ENCODE results near the gene ACOT13.
A peak's percentile ranks its signal among the peaks of the same experiment; 100 is the strongest.
"Not testable (repeated sequence)": the region's sequence is repeated elsewhere in the genome, so short reads cannot be mapped to it uniquely, and the experiment has no call there.

ACOT13 gene

DNA sequence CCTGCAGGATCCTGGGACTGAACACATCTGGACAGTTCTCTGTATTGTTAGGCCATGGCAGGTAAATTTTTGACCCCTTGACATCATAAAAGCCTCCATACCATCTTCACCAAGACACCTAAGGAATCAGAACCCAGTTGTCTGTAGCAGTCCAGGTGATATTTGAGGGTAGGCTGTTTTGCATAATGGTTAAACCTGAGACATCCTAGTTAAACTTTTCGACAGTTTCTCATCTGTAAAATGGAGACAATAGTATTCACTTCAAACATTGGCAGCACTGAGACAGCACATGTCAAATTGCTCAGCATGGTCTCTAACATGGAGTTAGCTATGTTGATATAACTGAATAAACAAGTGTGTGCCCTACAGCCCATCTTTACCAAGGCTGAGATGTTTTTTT is 27.3 kb downstream of the ACOT13 start:
- no peak for DNase-seq

- not testable (repeated sequence) for DNase-seq
Observed at GRCh38 chr6:24695635-24696034, 28.8 kb downstream of the ACOT13 start.

DNA sequence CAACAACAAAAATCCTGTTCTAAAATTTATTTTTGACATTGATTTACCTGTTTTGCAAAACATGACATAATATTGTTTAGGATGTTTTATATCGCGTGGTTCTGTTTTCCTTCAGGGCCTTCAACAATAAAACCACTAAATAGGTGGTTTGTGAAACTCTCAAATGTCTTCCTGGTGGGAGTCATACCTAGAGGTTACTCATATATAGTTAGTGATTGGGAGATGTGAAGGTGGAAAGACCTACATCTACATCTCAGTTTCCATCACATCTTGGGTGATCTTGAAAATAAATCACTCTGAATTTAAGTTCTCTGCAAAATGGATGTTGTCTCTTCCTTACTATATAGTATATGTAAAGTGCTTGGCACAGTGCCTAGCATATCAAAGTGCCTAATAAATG is 29.2 kb downstream of the ACOT13 start:
- no peak for DNase-seq

- no peak for DNase-seq
Observed at GRCh38 chr6:24699521-24700359, 32.9 kb downstream of the ACOT13 start.

- no peak for DNase-seq
Observed at GRCh38 chr6:24702720-24703282, 35.9 kb downstream of the ACOT13 start.

DNA sequence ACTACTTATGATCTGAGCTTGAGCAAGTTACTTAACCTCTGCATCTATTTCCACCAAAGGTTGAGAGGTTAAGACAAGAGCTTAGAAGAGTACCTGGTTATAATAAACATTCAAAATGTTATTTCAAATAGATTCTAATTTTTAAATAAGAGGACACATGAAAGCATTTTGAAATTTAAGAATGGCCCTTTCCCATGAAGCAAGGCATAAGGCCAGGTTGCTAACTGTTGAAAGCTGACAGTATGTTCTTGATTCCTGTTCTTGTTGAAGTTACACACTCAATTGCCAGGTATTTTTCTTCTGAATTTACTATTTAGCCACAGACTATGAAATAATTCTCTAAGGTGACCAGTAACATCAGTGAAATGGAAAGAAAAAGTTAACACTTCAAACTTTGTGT is 37.6 kb downstream of the ACOT13 start:
- no peak for DNase-seq

GRCh38 chr6:24708612-24709011 is 41.7 kb downstream of the ACOT13 start:
- no peak for DNase-seq

GRCh38 chr6:24709014-24709711 is 42.3 kb downstream of the ACOT13 start:
- no peak for DNase-seq

GRCh38 chr6:24710519-24711303 is 43.8 kb downstream of the ACOT13 start:
- DNase-seq, result no peak

GRCh38 chr6:24716602-24717148 is 49.8 kb downstream of the ACOT13 start:
- not testable (repeated sequence) for DNase-seq

DNA sequence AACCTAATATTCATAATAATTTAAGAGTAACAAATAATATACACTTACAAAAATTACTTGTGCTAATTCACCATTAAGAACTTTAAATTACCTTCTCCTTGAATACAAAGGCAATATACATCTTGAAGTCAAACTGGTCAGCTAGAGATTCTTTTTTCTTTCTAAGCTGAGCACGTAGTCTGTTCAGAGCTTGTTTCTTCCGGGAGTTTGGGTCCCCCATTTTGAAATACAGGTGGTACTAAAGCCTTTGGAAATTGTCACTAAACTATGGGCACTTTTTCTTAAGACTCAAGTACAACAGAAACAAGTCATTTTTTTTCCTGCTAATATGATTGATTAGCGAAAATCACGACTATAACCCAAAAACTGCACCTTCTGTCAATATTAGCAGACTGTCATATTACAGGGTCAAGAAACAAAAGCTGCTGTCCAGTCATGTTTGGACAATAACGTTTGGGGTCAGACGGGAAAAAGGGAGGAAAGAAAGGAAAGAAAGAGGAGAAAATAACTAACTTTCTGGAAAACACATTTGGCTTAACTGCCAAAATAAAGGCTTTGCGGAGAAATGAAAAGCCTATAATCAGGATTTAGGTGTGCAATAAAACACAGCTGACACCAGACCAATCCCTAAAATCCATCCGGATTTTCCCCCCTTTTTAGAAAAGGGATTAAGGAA is 51.7 kb downstream of the ACOT13 start:
- DNase-seq, result no peak

- DNase-seq, result peak; percentile 50
Observed at GRCh38 chr6:24719125-24719971, 52.5 kb downstream of the ACOT13 start, which contains the start of gene C6orf62. Gene C6orf62 (minus strand): TSS chr6:24719154. CDS start chr6:24718668, 486 bp downstream.

GRCh38 chr6:24720131-24720603 is 53.3 kb downstream of the ACOT13 start:
- no peak for DNase-seq

DNA sequence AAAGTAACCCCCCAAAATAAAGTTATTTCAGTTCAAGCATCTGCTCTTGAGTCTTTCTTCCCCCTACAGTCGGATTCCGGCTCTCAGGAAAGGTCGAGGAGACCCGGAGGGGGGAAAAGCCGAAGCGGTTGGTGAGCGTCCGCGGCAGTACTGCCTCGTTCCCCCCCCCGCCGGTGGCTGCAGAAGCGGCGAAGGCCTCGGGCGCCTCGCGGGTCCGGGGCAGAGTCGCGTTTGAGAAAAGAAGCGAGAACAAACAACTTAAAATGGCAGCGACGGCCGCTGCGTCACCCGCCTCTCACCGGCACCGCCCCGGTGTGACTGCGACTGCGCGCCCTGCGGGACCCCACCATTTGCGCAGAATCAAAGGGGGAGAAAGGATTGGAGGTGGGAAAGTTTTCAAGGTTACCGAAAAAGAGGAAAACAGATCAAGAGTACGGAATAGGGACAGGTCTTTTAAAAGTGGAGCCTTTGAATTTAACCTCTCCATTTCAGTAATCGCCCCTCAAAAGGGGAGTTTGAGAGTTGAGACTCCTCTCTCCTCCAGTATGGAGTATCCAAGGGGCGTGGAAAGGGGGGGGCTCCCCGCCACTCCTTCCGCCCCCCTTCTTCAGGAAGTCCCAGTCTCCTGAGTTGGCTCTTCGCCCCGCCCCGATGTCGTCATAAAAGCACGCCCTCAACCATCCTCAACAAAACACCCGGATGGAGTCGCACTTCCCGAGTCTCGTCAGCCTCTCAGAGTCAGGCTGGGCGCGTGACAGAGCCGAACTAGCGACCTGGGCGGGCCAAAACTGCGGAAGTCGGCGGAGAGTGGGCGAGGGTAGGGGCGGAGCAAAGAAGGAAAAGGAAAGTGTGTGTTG is 54.0 kb downstream of the ACOT13 start:
- peak; percentile 100 for DNase-seq

- DNase-seq, result no peak
Observed at GRCh38 chr6:24721461-24722215, 54.8 kb downstream of the ACOT13 start.

DNA sequence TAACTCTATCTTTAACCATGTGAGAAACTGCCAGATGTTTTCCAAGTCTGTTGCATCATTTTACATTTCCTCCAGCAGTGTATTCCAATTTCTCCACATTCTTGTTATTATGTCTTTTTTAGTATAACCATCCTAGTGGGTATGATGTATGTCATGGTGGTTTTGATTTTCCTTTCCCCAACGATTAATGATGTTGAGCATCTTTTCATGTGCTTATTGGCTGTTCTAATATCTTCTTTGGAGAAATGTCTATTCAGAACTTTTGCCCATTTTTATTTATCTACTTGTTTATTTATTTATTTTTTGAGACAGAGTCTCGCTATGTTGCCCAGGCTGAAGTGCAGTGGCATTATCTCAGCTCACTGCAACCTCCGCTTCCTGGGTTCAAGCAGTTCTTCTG is 56.4 kb downstream of the ACOT13 start:
- DNase-seq, result no peak

GRCh38 chr6:24730653-24731052 is 63.8 kb downstream of the ACOT13 start:
- not testable (repeated sequence) for DNase-seq

- DNase-seq, result not testable (repeated sequence)
Observed at GRCh38 chr6:24731456-24732134, 64.7 kb downstream of the ACOT13 start.

Measured in right forelimb (tissue), 1 donor.